Posterior cingulate gyrus (tissue), 11 donors: ENCODE data around the gene SHC3.

Source experiments
- DNase-seq, 10 donors: peaks; one replicate each; pipeline versions ENCODE4 v3.0.0 to v3.0.0-alpha.2; 2020 to 2021; ENCODE audit warnings: mixed read lengths in 3 of 10
- intact Hi-C: fragments of 100-400 bp; cut with DNase I; formaldehyde crosslinking; loops from one replicate; pipeline ENCODE4 v1.15.1; 2023

SHC3 gene

GRCh38 chr9:89037346-89037745 lies 141.3 kb downstream of the SHC3 start:
- intact Hi-C loops = no loop called here
- DNase-seq = no peak

DNA sequence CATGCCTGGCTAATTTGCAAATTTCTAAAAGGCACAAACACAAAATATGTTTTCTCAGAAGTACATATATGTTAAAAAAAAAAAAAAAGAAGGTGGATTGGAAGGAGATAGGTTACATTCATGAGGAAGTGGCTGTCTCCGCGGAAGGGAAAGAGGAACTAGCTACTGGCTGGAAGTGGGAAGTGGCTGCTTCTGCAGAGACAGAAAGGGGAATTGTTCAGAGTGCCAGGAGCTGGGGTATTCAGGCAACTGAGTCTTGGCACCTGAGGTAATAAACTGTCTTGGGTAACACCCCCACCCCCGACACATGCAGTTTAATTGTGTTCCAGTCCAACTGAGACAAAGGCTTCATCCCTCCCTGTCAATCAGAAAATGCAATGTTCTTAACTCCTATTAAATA lies 141.7 kb downstream of the SHC3 start:
- DNase-seq = peak in 1 of 10 donors; percentile 55
- intact Hi-C loops = no loop called here

DNA sequence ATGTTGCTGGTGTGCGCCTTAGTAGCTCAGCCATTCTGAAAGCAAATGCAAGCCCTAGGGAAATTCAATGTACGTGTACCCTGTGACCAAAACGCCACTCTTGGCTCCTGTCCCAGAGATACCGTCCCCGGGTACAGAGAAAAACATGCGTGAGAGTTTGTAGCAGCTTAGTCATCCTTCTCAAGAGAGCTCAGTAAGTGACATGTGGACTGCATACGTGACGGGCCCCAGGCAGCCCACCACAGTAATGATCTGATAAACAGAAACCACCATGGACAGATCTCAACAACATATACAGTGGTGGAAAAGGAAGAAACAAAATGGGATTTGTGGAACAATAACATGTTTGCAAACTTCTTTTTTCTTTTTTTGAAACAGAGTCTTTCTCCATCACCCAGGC lies 142.2 kb downstream of the SHC3 start:
- intact Hi-C loops = no loop called here
- no peak for DNase-seq

- no peak for DNase-seq
- intact Hi-C loops = no loop called here
These were observed 146.0 kb downstream of the SHC3 start for GRCh38 chr9:89032661-89033060.

GRCh38 chr9:89032173-89032572 lies 146.4 kb downstream of the SHC3 start:
- no peak for DNase-seq
- intact Hi-C loops = no loop called here

DNA sequence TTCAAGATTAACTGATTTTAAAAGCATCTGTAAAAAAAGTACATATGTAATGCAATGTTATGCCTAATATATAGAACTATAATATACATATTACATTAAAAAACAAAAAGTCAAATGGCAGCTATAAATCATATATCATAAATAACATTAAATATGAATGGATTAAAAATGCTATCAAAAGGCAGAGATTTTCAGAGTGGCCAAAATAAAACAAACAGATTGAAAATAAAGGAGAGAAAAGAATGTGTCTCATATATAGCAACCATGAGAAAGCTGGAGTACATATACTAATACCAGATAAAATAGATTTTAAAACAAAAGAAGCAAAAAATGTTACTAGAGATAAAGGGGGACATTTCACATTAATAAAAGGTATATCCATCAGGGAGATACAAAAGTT lies 148.8 kb downstream of the SHC3 start:
- DNase-seq = no peak
- intact Hi-C loops = no loop called here

DNA sequence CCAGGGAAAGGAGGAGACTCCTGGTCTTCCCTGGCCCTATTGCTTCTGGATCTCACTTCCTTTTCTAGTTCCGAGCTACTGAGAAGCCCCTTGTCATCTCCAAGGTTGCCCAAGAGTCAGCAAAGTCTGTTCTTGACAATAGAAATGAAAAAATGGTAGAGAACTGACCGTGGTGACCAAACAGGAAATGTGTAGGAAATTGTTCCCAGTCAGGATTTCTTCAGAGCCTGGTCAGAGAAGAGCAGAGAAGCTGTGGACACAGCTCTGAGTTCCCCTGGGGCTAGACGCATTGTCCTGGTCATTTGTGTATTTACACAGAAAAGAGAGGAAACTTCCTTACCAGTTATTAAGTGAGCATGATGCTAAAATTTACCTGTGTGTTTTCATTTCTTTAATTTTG lies 151.7 kb downstream of the SHC3 start:
- intact Hi-C loops = no loop called here
- DNase-seq = no peak

GRCh38 chr9:89025553-89025952 lies 153.1 kb downstream of the SHC3 start:
- intact Hi-C loops = no loop called here
- no peak for DNase-seq

- DNase-seq = peak in 1 of 10 donors; percentile 55
- intact Hi-C loops = no loop called here
These were observed 153.9 kb downstream of the SHC3 start for GRCh38 chr9:89024727-89025126.

GRCh38 chr9:89023740-89024139 lies 154.9 kb downstream of the SHC3 start:
- no peak for DNase-seq
- intact Hi-C loops = no loop called here

DNA sequence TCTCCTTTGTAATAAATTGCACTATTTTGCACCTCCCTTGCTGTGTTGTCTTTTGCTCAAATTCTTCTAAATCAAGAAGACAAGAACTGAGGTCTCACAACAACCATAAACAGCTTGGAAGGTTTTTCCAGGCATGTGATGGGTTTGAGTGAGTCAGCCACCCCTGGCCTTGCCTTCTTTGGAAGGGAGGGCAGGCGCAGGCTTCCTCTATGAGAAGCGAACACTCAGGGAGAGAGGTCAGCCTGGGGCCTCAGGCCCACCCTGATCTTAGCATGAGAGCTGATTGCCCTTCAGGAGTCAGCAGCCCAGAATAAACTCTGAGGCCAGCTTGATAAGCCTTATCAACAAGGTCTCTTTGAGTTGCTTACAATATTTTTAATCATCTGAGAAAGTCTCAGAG lies 155.7 kb downstream of the SHC3 start:
- no peak for DNase-seq
- intact Hi-C loops = no loop called here

GRCh38 chr9:89022001-89022759 lies 156.4 kb downstream of the SHC3 start:
- DNase-seq = no peak
- intact Hi-C loops = no loop called here

DNA sequence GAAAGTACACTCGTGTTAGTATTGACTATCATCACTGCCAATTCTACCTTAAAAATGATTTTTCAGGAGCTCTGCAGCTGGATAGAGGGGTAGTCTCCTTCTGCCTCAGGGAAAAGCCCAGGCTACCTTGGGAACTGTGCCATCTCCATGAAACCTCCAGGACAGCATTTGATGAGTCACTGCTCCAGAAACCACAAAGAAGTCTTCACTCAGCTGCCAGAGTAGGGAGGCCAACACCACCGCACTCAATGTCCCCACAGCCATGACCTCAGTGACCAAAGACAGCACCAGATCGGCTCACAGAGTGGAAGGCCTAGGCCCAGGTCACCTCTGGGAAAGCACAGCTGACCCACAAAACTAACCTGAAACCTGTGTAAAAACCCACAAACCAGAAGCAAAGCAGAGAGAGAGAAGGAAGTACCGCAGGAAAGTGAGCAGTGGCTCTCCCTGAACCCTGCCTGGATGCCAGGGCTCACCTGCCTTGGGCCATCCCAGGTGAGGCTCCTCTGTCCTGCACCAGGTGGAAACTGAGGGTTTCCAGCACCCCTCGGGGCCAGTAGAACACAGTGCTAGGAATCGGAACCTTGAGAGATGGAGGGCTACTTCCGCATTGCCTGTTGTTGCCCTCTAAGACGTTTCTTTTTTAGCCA lies 157.3 kb downstream of the SHC3 start:
- DNase-seq = no peak
- intact Hi-C loops = no loop called here

GRCh38 chr9:89020754-89021153 lies 157.9 kb downstream of the SHC3 start:
- intact Hi-C loops = no loop called here
- no peak for DNase-seq

DNA sequence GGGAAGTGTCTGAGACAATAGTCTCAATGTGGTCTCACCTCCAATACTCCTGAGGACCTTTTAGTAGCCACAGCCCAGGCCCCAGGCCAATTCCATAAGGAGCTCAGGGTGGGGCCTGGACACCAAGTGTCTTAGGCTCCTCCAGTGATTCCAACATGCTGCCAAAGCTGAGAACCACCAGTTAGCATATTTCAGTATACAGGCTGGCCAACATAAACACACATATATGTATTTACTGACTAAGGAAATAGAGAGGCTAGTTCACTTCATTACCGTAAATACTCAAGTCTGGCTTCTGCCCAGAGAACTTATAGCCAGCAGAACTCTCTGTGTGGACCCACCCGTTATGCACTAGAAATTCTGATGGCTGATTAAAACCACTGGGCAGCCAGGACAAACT lies 163.3 kb downstream of the SHC3 start:
- intact Hi-C loops = no loop called here
- no peak for DNase-seq

GRCh38 chr9:89014153-89014552 lies 164.5 kb downstream of the SHC3 start:
- intact Hi-C loops = no loop called here
- no peak for DNase-seq

DNA sequence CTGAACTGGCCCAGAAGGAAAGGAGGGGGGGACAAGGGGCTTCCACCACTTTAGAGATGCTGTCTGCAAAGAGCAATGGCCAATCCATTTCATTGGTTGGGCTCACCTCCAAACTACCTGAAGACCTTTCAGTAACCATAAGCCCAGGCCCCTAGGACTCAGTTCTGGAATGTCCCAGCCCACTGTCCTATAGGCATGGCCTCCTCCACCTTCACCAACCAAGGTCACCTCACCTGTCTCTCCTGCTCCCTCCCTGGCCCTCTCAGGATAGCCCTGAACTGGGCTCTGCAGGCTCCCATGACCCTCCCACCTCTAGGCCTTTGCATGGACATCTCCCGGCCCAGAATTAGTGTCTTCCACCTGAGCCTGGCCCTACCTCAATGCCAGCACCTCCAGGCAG lies 165.0 kb downstream of the SHC3 start:
- intact Hi-C loops = no loop called here
- DNase-seq = no peak

DNA sequence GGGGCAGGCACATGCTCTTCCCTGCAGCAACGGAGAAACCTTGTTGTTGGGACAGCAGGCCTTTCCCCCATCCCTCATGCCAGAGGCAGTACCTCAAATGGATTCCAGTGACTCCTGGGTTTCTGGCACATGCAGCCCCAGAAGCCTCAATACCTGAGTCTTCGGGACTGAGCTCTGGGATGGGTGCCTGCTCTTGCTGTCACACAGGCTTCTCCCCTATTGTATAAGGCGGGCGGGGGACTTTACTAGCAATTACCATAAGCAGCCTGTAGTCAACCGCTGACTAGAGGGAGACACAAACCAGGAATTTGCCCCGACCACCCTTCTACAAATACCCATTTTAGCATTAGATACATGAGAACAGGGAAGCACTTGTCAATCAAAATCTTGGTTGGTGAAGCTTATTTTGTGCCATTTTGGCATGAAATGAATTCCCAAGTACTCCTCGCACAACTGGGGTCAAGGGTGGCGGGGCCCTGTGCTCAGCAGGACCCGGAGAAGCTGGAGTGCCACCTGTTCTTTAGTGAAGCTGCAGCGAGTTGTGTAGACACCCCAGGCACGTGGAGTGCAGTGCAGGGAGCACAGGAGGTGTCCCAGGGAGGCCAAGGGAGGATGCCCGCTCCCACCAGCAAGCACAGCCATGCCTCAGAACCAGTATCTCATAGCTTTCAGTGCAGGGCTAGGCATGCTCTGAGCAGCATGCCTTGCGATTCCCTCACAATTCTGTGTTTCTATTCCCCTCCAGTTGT lies 166.2 kb downstream of the SHC3 start:
- DNase-seq = no peak
- intact Hi-C loops = no loop called here

DNA sequence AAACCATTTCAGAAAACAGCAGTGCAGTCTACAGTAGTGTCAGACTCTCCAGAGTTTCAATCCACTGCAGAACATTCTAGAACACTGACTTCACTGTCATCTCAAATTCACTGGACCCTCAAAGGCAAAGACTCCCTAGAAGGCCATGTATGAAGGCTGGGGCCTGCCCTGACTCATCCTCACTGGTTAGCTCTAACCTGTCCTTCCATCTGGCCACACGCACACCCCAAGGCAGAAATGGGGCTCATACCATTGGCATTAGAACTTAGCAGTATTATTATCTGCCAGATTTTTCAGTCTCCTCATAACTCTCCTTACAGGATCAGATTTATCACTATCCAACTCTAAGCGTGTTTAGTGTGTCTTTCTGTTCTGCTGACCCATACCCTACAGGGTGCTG lies 166.9 kb downstream of the SHC3 start:
- no peak for DNase-seq
- intact Hi-C loops = no loop called here

DNA sequence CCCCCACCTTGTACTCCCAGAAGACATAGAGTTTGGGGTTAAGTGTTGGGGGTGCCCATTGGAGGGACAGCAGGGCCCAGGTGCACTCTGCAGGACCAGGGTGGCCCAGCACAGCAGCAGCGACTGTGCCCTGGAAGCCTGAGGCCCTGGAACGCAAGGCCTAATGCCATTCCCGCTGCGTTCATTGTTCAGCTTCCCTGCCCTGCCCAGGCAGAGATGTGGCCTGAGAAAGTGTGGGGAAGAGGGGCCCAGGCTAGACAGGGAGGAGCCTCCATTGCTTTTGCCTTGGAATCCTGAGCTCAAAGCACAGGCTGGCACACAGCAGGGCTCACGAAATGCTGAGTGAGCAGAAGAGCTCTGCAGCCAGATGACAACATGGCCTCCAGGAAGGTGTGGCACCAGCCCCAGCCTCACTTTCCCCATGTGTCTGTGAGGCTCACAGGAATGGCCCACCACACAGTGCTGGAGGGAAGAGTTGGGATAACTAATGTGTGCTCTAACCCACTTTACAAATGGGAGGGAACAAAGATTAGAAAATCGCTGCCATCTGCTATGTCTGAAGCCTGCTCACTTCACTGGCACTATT lies 168.0 kb downstream of the SHC3 start:
- intact Hi-C loops = no loop called here
- no peak for DNase-seq

- no peak for DNase-seq
- intact Hi-C loops = no loop called here
These were observed 168.6 kb downstream of the SHC3 start for GRCh38 chr9:89010056-89010455.

DNA sequence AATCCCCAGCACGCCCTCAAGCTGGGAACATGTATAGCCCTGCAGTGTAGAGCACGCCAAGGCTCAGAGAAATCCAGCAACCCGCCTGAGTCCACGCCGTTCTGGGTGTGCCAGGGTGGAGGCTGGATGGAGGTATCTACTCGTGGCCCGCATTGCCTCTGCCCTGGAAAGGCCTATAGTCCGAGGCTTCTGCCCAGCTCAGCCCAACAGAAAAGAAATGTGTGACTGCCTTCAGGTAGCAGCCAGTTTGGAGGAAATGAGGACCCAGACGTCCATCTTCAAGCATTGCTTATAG lies 169.1 kb downstream of the SHC3 start:
- peak in 1 of 10 donors; percentile 50 for DNase-seq
- intact Hi-C loops = loop anchor here (10.0 kb wide), 1 partner anchor 265 kb away; no protein-coding TSS in a partner anchor
